GM12878 (cell line): ENCODE results near the gene FIG4. TPM values are rescaled to one million over a fixed set of nuclear protein-coding genes. Genes with fewer than 3 reads are reported as not detected.

ENCODE experiments used
- ATAC-seq: fragments of 200-7000 bp; cut with Tn5 transposase; 3 replicates; pipeline ENCODE4 v1.9.1; 2020; ENCODE audit warnings: mild to moderate bottlenecking, moderate library complexity
- BruUV-seq: library from RNA; stranded (reverse); fragments of 400-500 nt; replicated peaks from 2 replicates; lab custom pipeline; 2021; lab: Mats Ljungman, UMichigan
- CTCF ChIA-PET: fragments of 300-600 bp; sonication (Branson Sonifier 250); formaldehyde crosslinking; extraction: SDS; loops from one replicate; lab custom pipeline; 2021; ENCODE audit warnings: inconsistent platforms; lab: Yijun Ruan, JAX
- POLR2A ChIA-PET: fragments of 350-600 bp; formaldehyde crosslinking; extraction: SDS; loops from one replicate; lab custom pipeline; 2021; ENCODE audit warnings: inconsistent platforms; lab: Charles Lee
- RAD21 ChIA-PET: fragments of 300-600 bp; sonication (Branson Sonifier 250); formaldehyde crosslinking; loops from one replicate; lab custom pipeline; 2023; ENCODE audit warnings: antibody characterized with exemption; ENCODE audit not compliant: unreplicated experiment; lab: Charles Lee
- SMC1A ChIA-PET: fragments of 300-600 bp; sonication (Branson Sonifier 250); formaldehyde crosslinking; loops from one replicate; lab custom pipeline; 2023; ENCODE audit not compliant: unreplicated experiment, uncharacterized antibody; lab: Charles Lee
- DNase-seq: peaks from one replicate; pipeline ENCODE4 v3.0.0-alpha.2; 2011; ENCODE audit warnings: low read depth, low spot score
- FAIRE-seq: peaks from 3 replicates; lab custom pipeline; 2011; peaks lifted over from hg19 to GRCh38; lab: Jason Lieb, UNC
- H2AFZ ChIP-seq: 2 replicates; pipeline ENCODE4 v1.6.0; 2011; ENCODE audit warnings: low read depth, low read length, control low read depth; ENCODE audit not compliant: control insufficient read depth
- H3K27ac ChIP-seq: 2 replicates; pipeline ENCODE4 v1.5.1; 2011; ENCODE audit warnings: control low read depth; ENCODE audit not compliant: control insufficient read depth, insufficient read depth
- H3K27me3 ChIP-seq, 2 experiments: replicated peaks in 1 of 2; 2 replicates each; pipeline versions ENCODE4 v1.6.0 to v1.6.1; 2011; ENCODE audit warnings: low read length in 1 of 2; ENCODE audit not compliant: control insufficient read depth in 2 of 2, insufficient read depth in 2 of 2
- H3K36me3 ChIP-seq, 2 experiments: 2 replicates each; pipeline ENCODE4 v1.5.1; 2011; ENCODE audit warnings: low read length in 1 of 2; ENCODE audit not compliant: control insufficient read depth in 2 of 2, insufficient read depth in 2 of 2
- H3K4me1 ChIP-seq: 2 replicates; pipeline ENCODE4 v1.6.1; 2011; ENCODE audit warnings: mild to moderate bottlenecking, low read length, moderate library complexity, mixed read lengths; ENCODE audit not compliant: control insufficient read depth, insufficient read depth
- H3K4me2 ChIP-seq: 2 replicates; pipeline ENCODE4 v1.6.0; 2011; ENCODE audit warnings: control low read depth; ENCODE audit not compliant: control insufficient read depth, insufficient read depth
- H3K4me3 ChIP-seq: fragments of 200-600 bp; sonication (generic); 2 replicates; pipeline ENCODE4 v1.5.1; 2016
- H3K79me2 ChIP-seq: 2 replicates; pipeline ENCODE4 v1.6.0; 2011; ENCODE audit warnings: low read length; ENCODE audit not compliant: control insufficient read depth, insufficient read depth
- H3K9ac ChIP-seq: 2 replicates; pipeline ENCODE4 v1.8.0; 2011; ENCODE audit warnings: low read length, control low read depth, mixed read lengths; ENCODE audit not compliant: control insufficient read depth, insufficient read depth
- H3K9me3 ChIP-seq: replicated peaks from 3 replicates; pipeline ENCODE4 v1.5.1; 2011; ENCODE audit warnings: mild to moderate bottlenecking, low read length; ENCODE audit not compliant: control insufficient read depth, insufficient read depth
- H4K20me1 ChIP-seq: 2 replicates; pipeline ENCODE4 v1.6.0; 2011; ENCODE audit not compliant: control insufficient read depth, insufficient read depth
- CBFB ChIP-seq: IDR thresholded peaks from 2 replicates; pipeline ENCODE4 v1.6.1; 2016; ENCODE audit warnings: antibody characterized with exemption, low read depth
- CREM ChIP-seq: IDR thresholded peaks from 2 replicates; pipeline ENCODE4 v1.6.1; 2014; ENCODE audit warnings: antibody characterized with exemption, low read depth
- MTA2 ChIP-seq: fragments of 450-650 bp; IDR thresholded peaks from 2 replicates; pipeline ENCODE4 v1.6.1; 2016; ENCODE audit warnings: low read depth, mild to moderate bottlenecking, moderate library complexity
- MYB ChIP-seq: fragments of 150-350 bp; IDR thresholded peaks from 2 replicates; pipeline ENCODE4 v1.6.1; 2014; ENCODE audit warnings: mild to moderate bottlenecking, low read depth, low read length, borderline replicate concordance
- RUNX3 ChIP-seq: IDR thresholded peaks from 2 replicates; pipeline ENCODE4 v1.6.1; 2012; ENCODE audit warnings: low read length, inconsistent platforms
- SMC3 ChIP-seq: IDR thresholded peaks from 2 replicates; pipeline ENCODE4 v1.6.1; 2011; ENCODE audit warnings: low read length, improper control_type of control experiment, borderline replicate concordance
- SP1 ChIP-seq: IDR thresholded peaks from one replicate; pipeline ENCODE4 v1.6.1; 2011; ENCODE audit warnings: low read depth, low read length
- TBL1XR1 ChIP-seq: IDR thresholded peaks from 2 replicates; pipeline ENCODE4 v1.6.1; 2012; ENCODE audit warnings: low read depth, low read length, improper control_type of control experiment
- YBX1 ChIP-seq: fragments of 450-650 bp; IDR thresholded peaks from 2 replicates; pipeline ENCODE4 v1.6.1; 2016; ENCODE audit warnings: antibody characterized with exemption
- WGBS: methylation state at CpG from one replicate; pipeline ENCODE4 v1.1.6; 2016; ENCODE audit warnings: low lambda C conversion rate; ENCODE audit not compliant: insufficient replicate concordance, insufficient coverage; ENCODE audit errors: missing lambda C conversion rate; 5-methylcytosine and 5-hydroxymethylcytosine counted together
- in situ Hi-C: fragments of 300-500 bp; cut with MboI; formaldehyde crosslinking; loops from 9 replicates; pipeline ENCODE4 v1.14.3; 2018; ENCODE audit warnings: mixed read lengths
- intact Hi-C: fragments of 100-400 bp; cut with micrococcal nuclease; formaldehyde crosslinking; loops from one replicate; pipeline ENCODE4 v1.14.2; 2022; ENCODE audit not compliant: unreplicated experiment
- polyA plus RNA-seq, 11 experiments: library from polyadenylated mRNA; depleted of rRNA in 4 of 11; unstranded in 6 of 11; stranded (reverse) in 5 of 11; fragments of >200 nt; fragmentation: Nextera tagmentation in 4 of 11; fragmentation: Illumina TruSeq in 1 of 11; extraction: Ambion mirVana in 4 of 11; extraction: Trizol in 1 of 11; gene quantifications; 1 replicate in 1 of 11; 2 replicates in 10 of 11; pipeline versions ENCODE4 v1.2.1 to v1.2.3, GENCODE V29; 2011 to 2016; ENCODE audit warnings: inconsistent platforms in 2 of 11, missing spikeins in 2 of 11, low read depth in 1 of 11
- total RNA-seq, 4 experiments: library from RNA; depleted of rRNA in 3 of 4; stranded (reverse); fragments of >200 nt in 3 of 4; fragmentation: Illumina TruSeq in 1 of 4; extraction: Trizol in 1 of 4; gene quantifications; 2 replicates each; pipeline versions ENCODE4 v1.2.1 to v1.2.3, GENCODE V29; 2013 to 2021
- TF ChIP-seq, protein P1 (sequence below): IDR thresholded peaks from 2 replicates; pipeline ENCODE4 v1.6.1; 2012; ENCODE audit warnings: low read depth, low read length, improper control_type of control experiment
- TF ChIP-seq, protein P2 (sequence below): IDR thresholded peaks from 2 replicates; pipeline ENCODE4 v1.6.1; 2011; ENCODE audit warnings: borderline replicate concordance, low read depth, mild to moderate bottlenecking, moderate library complexity, low read length; ENCODE audit not compliant: insufficient read depth, poor library complexity, severe bottlenecking
- TF ChIP-seq, protein P3 (sequence below): IDR thresholded peaks from 2 replicates; pipeline ENCODE4 v1.6.1; 2011; ENCODE audit warnings: borderline replicate concordance, low read depth, mild to moderate bottlenecking, moderate library complexity, mixed read lengths, low read length; ENCODE audit not compliant: insufficient read depth; ENCODE audit errors: extremely low read length
- TF ChIP-seq, protein P4 (sequence below): IDR thresholded peaks from 2 replicates; pipeline ENCODE4 v1.6.1; 2011; ENCODE audit warnings: low read depth, low read length, improper control_type of control experiment, borderline replicate concordance

Gene FIG4
- total and polyA plus RNA-seq, 10 of the 15 experiments (the other 5 are each of a cell fraction or from before 2014, with no cell fraction given) = 3.8 to 23.2 (median 11.8) TPM

DNA sequence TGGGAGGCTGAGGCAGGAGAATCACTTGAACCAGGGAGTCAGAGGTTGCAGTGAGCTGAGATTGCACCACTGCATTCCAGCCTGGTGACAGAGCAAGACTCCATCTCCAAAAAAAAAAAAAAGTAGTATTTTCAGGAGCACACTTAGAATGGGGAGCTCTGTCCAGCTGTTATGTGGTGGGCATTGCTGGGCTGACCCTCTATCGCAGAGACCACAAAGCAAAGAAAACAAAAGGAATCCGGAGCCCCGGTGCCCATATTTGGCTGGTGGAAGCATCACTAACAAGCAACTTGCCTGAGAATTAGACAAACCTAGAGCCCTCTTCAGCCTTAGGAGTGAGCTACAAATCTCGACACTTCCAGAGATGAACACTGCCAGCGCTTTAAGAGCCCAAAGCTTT lies 149.7 kb downstream of the FIG4 start:
- RAD21 ChIA-PET = no interaction called here
- Histone ChIP-seq H3K27me3 (no peaks in the 10 kb centered on the region), H3K36me3 (no peaks in the 10 kb centered on the region), H3K9ac (no peak overlapping the region), H3K4me1 (no peaks in the 10 kb centered on the region), H2AFZ (no peak overlapping the region), H4K20me1 (no peaks in the 10 kb centered on the region), H3K4me2 (no peak overlapping the region), H3K79me2 (no peaks in the 10 kb centered on the region), H3K27ac (no peak overlapping the region), H3K9me3 (no peaks in the 10 kb centered on the region), H3K4me3 (no peak overlapping the region)
- ATAC-seq (no peak), FAIRE-seq (no peak), DNase-seq (no peak)
- TF ChIP-seq, protein P1, sequence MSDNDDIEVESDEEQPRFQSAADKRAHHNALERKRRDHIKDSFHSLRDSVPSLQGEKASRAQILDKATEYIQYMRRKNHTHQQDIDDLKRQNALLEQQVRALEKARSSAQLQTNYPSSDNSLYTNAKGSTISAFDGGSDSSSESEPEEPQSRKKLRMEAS = no peak
- TF ChIP-seq TBL1XR1 (no peak), CBFB (no peak), CREM (no peak)
- SMC1A ChIA-PET = interaction anchor here (0.7 to 1.2 kb wide), 2 partner anchors 26 to 198 kb away, joined by 3 to 4 read pairs; no protein-coding TSS in a partner anchor
- intact Hi-C loops = no loop called here
- in situ Hi-C loops = no loop called here
- POLR2A ChIA-PET = no interaction called here
- CTCF ChIA-PET = interaction anchor here (0.6 kb wide), 1 partner anchor 1768 kb away, joined by 3 read pairs; no protein-coding TSS in a partner anchor
- BruUV-seq = no TSS peak
- WGBS = 79% methylated on average over 5 of the region's 5 CpGs

DNA sequence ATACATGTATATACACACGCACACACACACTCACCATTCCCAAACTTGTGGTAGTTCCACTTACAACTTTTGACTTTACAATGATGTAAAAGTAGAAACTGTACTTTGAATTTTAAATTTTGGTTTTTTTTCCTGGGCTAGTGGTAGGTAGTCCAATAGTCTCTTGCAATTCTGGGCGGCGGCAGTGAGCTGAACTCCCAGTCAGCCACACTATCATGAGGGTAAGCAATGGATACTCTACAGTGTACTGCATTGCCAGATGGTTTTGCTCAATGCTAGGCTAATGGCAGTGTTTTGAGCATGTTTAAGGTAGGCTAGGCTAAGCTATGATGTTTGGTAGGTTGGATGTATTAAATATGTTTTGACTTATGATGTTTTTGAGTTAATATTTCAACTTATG lies 150.8 kb downstream of the FIG4 start:
- POLR2A ChIA-PET = no interaction called here
- RAD21 ChIA-PET = no interaction called here
- CTCF ChIA-PET = no interaction called here
- in situ Hi-C loops = no loop called here
- Histone ChIP-seq H3K36me3 (no peaks in the 10 kb centered on the region), H3K9me3 (no peaks in the 10 kb centered on the region), H3K27ac (no peak overlapping the region), H4K20me1 (no peaks in the 10 kb centered on the region), H3K4me1 (no peaks in the 10 kb centered on the region), H3K4me3 (no peak overlapping the region), H3K27me3 (no peaks in the 10 kb centered on the region), H3K4me2 (no peak overlapping the region), H3K9ac (no peak overlapping the region), H3K79me2 (no peaks in the 10 kb centered on the region), H2AFZ (no peak overlapping the region)
- SMC1A ChIA-PET = interaction anchor here (1.2 kb wide), 1 partner anchor 25 kb away, joined by 3 read pairs; no protein-coding TSS in a partner anchor
- no TSS peak for BruUV-seq
- FAIRE-seq = no peak
- TF ChIP-seq MYB (no peak), SP1 (no peak), RUNX3 (no peak), SMC3 (no peak), MTA2 (no peak), YBX1 (no peak)
- TF ChIP-seq, protein P2, sequence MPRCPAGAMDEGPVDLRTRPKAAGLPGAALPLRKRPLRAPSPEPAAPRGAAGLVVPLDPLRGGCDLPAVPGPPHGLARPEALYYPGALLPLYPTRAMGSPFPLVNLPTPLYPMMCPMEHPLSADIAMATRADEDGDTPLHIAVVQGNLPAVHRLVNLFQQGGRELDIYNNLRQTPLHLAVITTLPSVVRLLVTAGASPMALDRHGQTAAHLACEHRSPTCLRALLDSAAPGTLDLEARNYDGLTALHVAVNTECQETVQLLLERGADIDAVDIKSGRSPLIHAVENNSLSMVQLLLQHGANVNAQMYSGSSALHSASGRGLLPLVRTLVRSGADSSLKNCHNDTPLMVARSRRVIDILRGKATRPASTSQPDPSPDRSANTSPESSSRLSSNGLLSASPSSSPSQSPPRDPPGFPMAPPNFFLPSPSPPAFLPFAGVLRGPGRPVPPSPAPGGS = no peak
- TF ChIP-seq, protein P3, sequence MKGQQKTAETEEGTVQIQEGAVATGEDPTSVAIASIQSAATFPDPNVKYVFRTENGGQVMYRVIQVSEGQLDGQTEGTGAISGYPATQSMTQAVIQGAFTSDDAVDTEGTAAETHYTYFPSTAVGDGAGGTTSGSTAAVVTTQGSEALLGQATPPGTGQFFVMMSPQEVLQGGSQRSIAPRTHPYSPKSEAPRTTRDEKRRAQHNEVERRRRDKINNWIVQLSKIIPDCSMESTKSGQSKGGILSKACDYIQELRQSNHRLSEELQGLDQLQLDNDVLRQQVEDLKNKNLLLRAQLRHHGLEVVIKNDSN = no peak
- TF ChIP-seq, protein P1 = no peak
- TF ChIP-seq, protein P4, sequence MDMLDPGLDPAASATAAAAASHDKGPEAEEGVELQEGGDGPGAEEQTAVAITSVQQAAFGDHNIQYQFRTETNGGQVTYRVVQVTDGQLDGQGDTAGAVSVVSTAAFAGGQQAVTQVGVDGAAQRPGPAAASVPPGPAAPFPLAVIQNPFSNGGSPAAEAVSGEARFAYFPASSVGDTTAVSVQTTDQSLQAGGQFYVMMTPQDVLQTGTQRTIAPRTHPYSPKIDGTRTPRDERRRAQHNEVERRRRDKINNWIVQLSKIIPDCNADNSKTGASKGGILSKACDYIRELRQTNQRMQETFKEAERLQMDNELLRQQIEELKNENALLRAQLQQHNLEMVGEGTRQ = no peak
- WGBS = 94% methylated on average over 3 of the region's 3 CpGs
- intact Hi-C loops = no loop called here
- no peak for DNase-seq
- no peak for ATAC-seq
